Endothelial cell (in vitro differentiated cells): Measurements from ENCODE around the gene TMEM132D. TPM values are rescaled to one million over a fixed set of nuclear protein-coding genes. Genes with fewer than 3 reads are reported as not detected.

Experiments used
- DNase-seq: peaks from one replicate; pipeline ENCODE4 v3.0.0; 2021; ENCODE audit warnings: low spot score
- H3K27ac Mint-ChIP-seq: one replicate; pipeline ENCODE4 v1.8.0; 2021; ENCODE audit warnings: mixed read lengths, inconsistent platforms; ENCODE audit not compliant: unreplicated experiment
- H3K27me3 Mint-ChIP-seq: one replicate; pipeline ENCODE4 v1.8.0; 2021; ENCODE audit warnings: mild to moderate bottlenecking, moderate library complexity, mixed read lengths, inconsistent platforms; ENCODE audit not compliant: unreplicated experiment
- H3K36me3 Mint-ChIP-seq: one replicate; pipeline ENCODE4 v1.8.0; 2021; ENCODE audit warnings: mild to moderate bottlenecking, low read depth, mixed read lengths, inconsistent platforms; ENCODE audit not compliant: unreplicated experiment
- H3K4me1 Mint-ChIP-seq: one replicate; pipeline ENCODE4 v1.8.0; 2021; ENCODE audit warnings: mild to moderate bottlenecking, mixed read lengths, inconsistent platforms; ENCODE audit not compliant: unreplicated experiment
- H3K4me3 Mint-ChIP-seq: one replicate; pipeline ENCODE4 v1.8.0; 2021; ENCODE audit warnings: mild to moderate bottlenecking, mixed read lengths, inconsistent platforms; ENCODE audit not compliant: unreplicated experiment
- H3K9me3 Mint-ChIP-seq: one replicate; pipeline ENCODE4 v1.8.0; 2021; ENCODE audit warnings: mixed read lengths, inconsistent platforms; ENCODE audit not compliant: unreplicated experiment
- total RNA-seq: library from RNA; stranded (reverse); fragmentation: NEBNext Ultra II Directional; extraction: Animal tissue kit (Norgen Biotek cat#: 25700); gene quantifications from one replicate; pipeline ENCODE4 v1.2.1, GENCODE V29; 2021; ENCODE audit not compliant: unreplicated experiment
- TF ChIP-seq, protein P1 (sequence below): fragments of 200-600 bp; sonication (generic); IDR thresholded peaks from one replicate; pipeline ENCODE4 v1.5.0; 2021; ENCODE audit warnings: antibody characterized with exemption; ENCODE audit not compliant: unreplicated experiment

TMEM132D gene
- total RNA-seq, 1 donor from 2014 or later, result not detected

DNA sequence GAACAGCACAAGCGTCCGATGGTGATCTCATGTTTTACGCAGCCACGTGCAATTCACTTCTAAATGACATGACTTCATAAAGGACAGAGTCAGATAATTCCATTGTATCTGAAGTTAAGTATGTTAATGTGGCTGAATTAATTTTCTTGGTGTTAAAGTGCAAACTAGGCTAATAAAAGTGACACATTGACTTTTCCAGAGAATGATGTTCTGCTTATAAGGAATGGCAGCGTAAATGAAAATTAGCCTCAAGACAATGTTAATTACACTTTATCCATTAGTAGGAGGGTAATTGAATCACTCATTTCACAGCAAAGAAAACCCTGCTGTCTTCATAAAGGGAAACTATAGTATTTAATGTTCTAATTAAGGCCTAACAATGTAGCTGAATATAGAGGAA is 624.1 kb downstream of the TMEM132D start:
- peaks cover 38% of the 10 kb centered on the region for H3K9me3 Mint-ChIP-seq
- H3K27me3 Mint-ChIP-seq, result no peaks in the 10 kb centered on the region
- no peak for DNase-seq
- H3K4me3 Mint-ChIP-seq, result no peak overlapping the region
- no peak overlapping the region for H3K27ac Mint-ChIP-seq
- no peaks in the 10 kb centered on the region for H3K4me1 Mint-ChIP-seq
- TF ChIP-seq, protein P1, sequence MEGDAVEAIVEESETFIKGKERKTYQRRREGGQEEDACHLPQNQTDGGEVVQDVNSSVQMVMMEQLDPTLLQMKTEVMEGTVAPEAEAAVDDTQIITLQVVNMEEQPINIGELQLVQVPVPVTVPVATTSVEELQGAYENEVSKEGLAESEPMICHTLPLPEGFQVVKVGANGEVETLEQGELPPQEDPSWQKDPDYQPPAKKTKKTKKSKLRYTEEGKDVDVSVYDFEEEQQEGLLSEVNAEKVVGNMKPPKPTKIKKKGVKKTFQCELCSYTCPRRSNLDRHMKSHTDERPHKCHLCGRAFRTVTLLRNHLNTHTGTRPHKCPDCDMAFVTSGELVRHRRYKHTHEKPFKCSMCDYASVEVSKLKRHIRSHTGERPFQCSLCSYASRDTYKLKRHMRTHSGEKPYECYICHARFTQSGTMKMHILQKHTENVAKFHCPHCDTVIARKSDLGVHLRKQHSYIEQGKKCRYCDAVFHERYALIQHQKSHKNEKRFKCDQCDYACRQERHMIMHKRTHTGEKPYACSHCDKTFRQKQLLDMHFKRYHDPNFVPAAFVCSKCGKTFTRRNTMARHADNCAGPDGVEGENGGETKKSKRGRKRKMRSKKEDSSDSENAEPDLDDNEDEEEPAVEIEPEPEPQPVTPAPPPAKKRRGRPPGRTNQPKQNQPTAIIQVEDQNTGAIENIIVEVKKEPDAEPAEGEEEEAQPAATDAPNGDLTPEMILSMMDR, result no peak
- peaks cover 11% of the 10 kb centered on the region for H3K36me3 Mint-ChIP-seq

DNA sequence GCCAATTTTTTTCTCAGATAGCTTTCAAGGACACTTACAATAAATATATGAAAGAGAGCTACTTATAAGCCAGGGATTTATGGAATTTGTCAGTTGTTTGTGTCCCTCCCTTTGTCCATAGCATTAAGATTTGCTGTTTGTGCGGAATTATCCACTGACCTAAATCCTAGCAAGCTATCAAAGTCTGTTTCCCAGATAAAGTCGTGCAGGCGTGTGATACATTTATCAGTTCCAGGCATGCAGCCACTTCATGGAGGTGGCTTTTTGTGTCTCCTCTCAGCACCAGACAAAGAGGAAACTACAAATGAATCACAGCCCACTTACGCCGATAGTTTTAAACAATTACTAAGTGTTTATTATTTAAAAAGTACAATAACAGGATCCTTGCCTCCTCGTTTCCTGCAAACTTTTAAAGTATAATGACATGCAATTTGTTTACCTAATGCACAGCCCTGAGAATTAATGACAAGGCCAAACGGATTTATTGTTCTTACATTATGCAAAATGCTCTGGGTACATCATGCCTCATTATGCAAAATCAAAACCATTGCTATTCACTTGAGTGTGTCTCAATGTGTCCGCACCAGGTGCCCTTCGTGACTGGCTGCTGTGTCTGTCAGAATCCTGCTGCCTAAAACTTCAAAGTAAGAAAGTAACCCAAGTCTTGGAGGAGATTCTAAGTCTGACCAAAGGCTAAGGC is 627.3 kb downstream of the TMEM132D start:
- DNase-seq, result no peak
- TF ChIP-seq, protein P1, result no peak
- H3K4me1 Mint-ChIP-seq, result no peaks in the 10 kb centered on the region
- peaks cover 35% of the 10 kb centered on the region for H3K9me3 Mint-ChIP-seq
- H3K36me3 Mint-ChIP-seq, result peaks cover 6% of the 10 kb centered on the region
- H3K27ac Mint-ChIP-seq, result no peak overlapping the region
- H3K4me3 Mint-ChIP-seq, result no peak overlapping the region
- no peaks in the 10 kb centered on the region for H3K27me3 Mint-ChIP-seq

DNA sequence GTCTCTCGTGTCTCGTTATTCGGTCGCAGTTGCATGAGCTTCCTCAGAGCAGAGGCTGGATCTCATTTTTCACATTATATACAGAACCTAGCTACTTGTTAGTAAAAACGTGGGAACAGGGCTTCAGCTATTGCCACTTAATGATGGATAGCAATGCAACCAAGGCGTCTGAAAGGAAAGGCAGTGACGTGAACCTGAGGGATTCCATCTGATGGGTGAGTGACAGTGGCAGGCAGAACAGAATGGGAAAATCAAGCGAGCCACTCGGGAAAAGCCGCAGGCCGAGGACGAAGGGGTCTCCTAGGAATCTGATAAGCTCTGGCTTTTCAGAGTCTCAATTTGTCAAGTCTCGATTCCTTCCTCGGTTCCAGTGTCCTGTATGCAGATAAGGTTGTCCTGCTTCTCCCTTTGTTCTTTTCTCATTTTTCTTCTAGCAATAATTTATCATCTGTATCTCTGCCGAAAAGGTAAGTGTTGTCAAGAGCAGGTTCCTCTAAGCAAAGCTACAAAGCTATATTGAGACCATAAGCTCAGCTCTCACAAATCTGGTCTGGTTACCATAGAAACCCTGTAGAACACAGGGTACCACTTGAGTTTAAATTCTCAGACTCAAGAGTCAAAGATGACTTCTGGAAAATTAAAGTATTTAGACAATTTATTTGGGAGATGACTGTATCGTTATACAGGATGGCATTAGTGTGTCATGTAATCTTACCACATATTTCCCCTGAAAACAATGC is 633.9 kb downstream of the TMEM132D start:
- TF ChIP-seq, protein P1, result no peak
- no peaks in the 10 kb centered on the region for H3K4me1 Mint-ChIP-seq
- H3K9me3 Mint-ChIP-seq, result peaks cover 50% of the 10 kb centered on the region
- no peak overlapping the region for H3K27ac Mint-ChIP-seq
- H3K36me3 Mint-ChIP-seq, result peaks cover 27% of the 10 kb centered on the region
- H3K27me3 Mint-ChIP-seq, result peaks cover 2% of the 10 kb centered on the region
- no peak for DNase-seq
- H3K4me3 Mint-ChIP-seq, result no peak overlapping the region

DNA sequence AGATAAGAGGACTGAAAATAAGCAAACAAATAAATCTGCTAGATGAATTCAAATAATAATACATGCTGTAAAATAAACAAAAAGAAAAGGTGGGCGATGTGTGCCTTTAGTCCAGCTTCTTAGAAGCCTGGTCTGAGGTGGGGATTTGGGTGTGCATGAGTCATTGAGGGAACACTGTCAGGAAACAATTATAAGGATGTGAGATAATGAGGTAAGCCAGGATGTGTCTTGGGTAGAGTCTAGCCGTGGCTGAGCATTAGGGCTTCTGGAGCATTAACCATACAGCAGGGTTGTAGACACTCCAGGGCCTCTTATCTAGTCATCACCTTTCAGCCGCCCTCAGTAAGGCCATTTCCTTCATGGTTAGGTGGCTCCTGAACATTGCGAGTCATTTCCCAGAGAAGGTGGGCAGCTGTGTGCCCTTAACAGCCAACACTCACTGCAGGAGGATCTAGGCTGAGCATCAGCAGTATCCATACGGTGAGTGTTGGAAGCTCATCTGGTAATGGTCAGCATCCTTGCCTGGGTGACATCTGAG is 645.0 kb downstream of the TMEM132D start:
- peaks cover 70% of the 10 kb centered on the region for H3K9me3 Mint-ChIP-seq
- H3K4me1 Mint-ChIP-seq, result no peaks in the 10 kb centered on the region
- TF ChIP-seq, protein P1, result no peak

DNA sequence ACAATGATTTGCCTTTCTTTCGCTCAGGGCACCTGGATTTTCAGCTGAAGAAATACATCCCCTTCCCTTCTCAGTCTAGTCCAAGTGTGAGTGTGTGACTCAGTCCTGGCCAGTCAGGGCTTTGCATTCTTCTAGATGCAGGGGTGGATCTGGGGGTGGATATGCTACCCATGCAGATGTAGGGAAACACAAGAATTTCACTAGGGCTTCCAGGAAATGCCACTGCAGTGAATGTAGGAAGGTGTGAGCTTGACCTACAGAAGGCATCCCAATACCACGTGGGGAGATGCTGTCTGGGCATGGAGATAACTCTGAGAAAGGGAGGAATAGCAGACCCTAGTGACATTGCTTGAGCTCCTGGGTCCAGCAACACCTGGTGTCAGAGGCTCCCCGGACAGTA is 646.3 kb downstream of the TMEM132D start:
- DNase-seq, result no peak
- Mint-ChIP-seq H3K4me1 (no peaks in the 10 kb centered on the region), H3K9me3 (peaks cover 68% of the 10 kb centered on the region), H3K4me3 (no peak overlapping the region), H3K27ac (no peak overlapping the region), H3K36me3 (peaks cover 10% of the 10 kb centered on the region), H3K27me3 (peaks cover 7% of the 10 kb centered on the region)
- TF ChIP-seq, protein P1, result no peak

More for the DNA sequence above, 645.0 kb downstream of the TMEM132D start:
- no peak for DNase-seq
- H3K36me3 Mint-ChIP-seq, result peaks cover 10% of the 10 kb centered on the region
- no peak overlapping the region for H3K4me3 Mint-ChIP-seq
- no peak overlapping the region for H3K27ac Mint-ChIP-seq
- H3K27me3 Mint-ChIP-seq, result peaks cover 7% of the 10 kb centered on the region
